Keratinocyte (primary cell): Measurements from ENCODE around the gene SLC25A14. TPM values are rescaled to one million over a fixed set of nuclear protein-coding genes. Genes with fewer than 3 reads are reported as not detected.

Experiments used
- DNase-seq: peaks from one replicate; pipeline ENCODE4 v3.0.0-alpha.2; 2011; ENCODE audit warnings: low read depth, missing footprints, low spot score
- FAIRE-seq: peaks from 2 replicates; lab custom pipeline; 2011; peaks lifted over from hg19 to GRCh38; lab: Jason Lieb, UNC
- H2AFZ ChIP-seq: 2 replicates; pipeline ENCODE4 v1.6.0; 2012; ENCODE audit warnings: low read length, control low read depth, inconsistent platforms; ENCODE audit not compliant: control insufficient read depth
- H3K27ac ChIP-seq: 2 replicates; pipeline ENCODE4 v1.5.1; 2011; ENCODE audit warnings: low read length; ENCODE audit not compliant: control insufficient read depth, insufficient read depth
- H3K27me3 ChIP-seq: 3 replicates; pipeline ENCODE4 v1.6.0; 2011; ENCODE audit warnings: low read length; ENCODE audit not compliant: control insufficient read depth, insufficient read depth; ENCODE audit errors: extremely low read depth
- H3K36me3 ChIP-seq, 2 experiments: 2 replicates in 1 of 2; 3 replicates in 1 of 2; pipeline ENCODE4 v1.5.1; 2011; ENCODE audit warnings: low read length in 2 of 2, mild to moderate bottlenecking in 1 of 2; ENCODE audit not compliant: control insufficient read depth in 2 of 2, insufficient read depth in 2 of 2; ENCODE audit errors: extremely low read depth in 1 of 2
- H3K4me1 ChIP-seq: 3 replicates; pipeline ENCODE4 v1.5.1; 2011; ENCODE audit warnings: low read length; ENCODE audit not compliant: control insufficient read depth, insufficient read depth; ENCODE audit errors: extremely low read depth
- H3K4me2 ChIP-seq: 3 replicates; pipeline ENCODE4 v1.6.0; 2011; ENCODE audit warnings: low read depth, low read length; ENCODE audit not compliant: control insufficient read depth, insufficient read depth; ENCODE audit errors: extremely low read depth
- H3K4me3 ChIP-seq, 3 experiments: fragments of 200-600 bp in 1 of 3; sonication (generic) in 1 of 3; 2 replicates in 2 of 3; 3 replicates in 1 of 3; pipeline ENCODE4 v1.5.1; 2011 to 2016; ENCODE audit warnings: low read length in 3 of 3, mild to moderate bottlenecking in 3 of 3, control low read depth in 2 of 3, inconsistent platforms in 1 of 3, low read depth in 1 of 3, mixed read lengths in 1 of 3, mixed run types in 1 of 3, moderate library complexity in 1 of 3; ENCODE audit not compliant: control insufficient read depth in 2 of 3, insufficient read depth in 2 of 3; ENCODE audit errors: extremely low read depth in 1 of 3
- H3K79me2 ChIP-seq: 2 replicates; pipeline ENCODE4 v1.6.0; 2012; ENCODE audit warnings: low read length; ENCODE audit not compliant: control insufficient read depth, insufficient read depth
- H3K9ac ChIP-seq: 3 replicates; pipeline ENCODE4 v1.6.0; 2011; ENCODE audit warnings: low read length; ENCODE audit not compliant: control insufficient read depth, insufficient read depth; ENCODE audit errors: extremely low read depth
- H3K9me1 ChIP-seq: 3 replicates; pipeline ENCODE4 v1.6.0; 2011; ENCODE audit warnings: low read length; ENCODE audit not compliant: control insufficient read depth, insufficient read depth; ENCODE audit errors: extremely low read depth
- H3K9me3 ChIP-seq: 2 replicates; pipeline ENCODE4 v1.5.1; 2012; ENCODE audit warnings: low read depth, low read length; ENCODE audit not compliant: control insufficient read depth
- H4K20me1 ChIP-seq: 3 replicates; pipeline ENCODE4 v1.6.0; 2011; ENCODE audit warnings: low read length; ENCODE audit not compliant: control insufficient read depth, insufficient read depth; ENCODE audit errors: extremely low read depth
- EZH2 ChIP-seq: IDR thresholded peaks from one replicate; pipeline ENCODE4 v1.6.1; 2012; ENCODE audit warnings: inconsistent platforms, mild to moderate bottlenecking, low read length, moderate library complexity
- dilution Hi-C: fragments of 300-500 bp; cut with MboI; formaldehyde crosslinking; loops from one replicate; pipeline ENCODE4 v1.7.0; 2020; ENCODE audit warnings: low sequenced_read_pairs; ENCODE audit not compliant: extremely low pct_ligation_motif_present
- polyA plus RNA-seq, 5 experiments: library from polyadenylated mRNA; depleted of rRNA in 3 of 5; stranded (reverse) in 3 of 5; stranded (forward) in 1 of 5; unstranded in 1 of 5; fragments of >200 nt; gene quantifications; 1 replicate in 1 of 5; 2 replicates in 3 of 5; 3 replicates in 1 of 5; pipeline versions ENCODE4 v1.2.1 to v1.2.3, GENCODE V29; 2011 to 2012; ENCODE audit warnings: missing spikeins in 2 of 5, low read depth in 1 of 5, low replicate concordance in 1 of 5
- small RNA-seq, 3 experiments: library from RNA; depleted of rRNA; stranded (forward); fragments of <200 nt; gene quantifications; one replicate each; pipeline ENCODE3, GENCODE V24; 2012; ENCODE audit warnings: low read depth in 3 of 3, low replicate concordance in 1 of 3; ENCODE audit not compliant: insufficient read length in 3 of 3
- TF ChIP-seq, protein P1 (sequence below), 3 experiments: IDR thresholded peaks in 1 of 3; conservative IDR thresholded peaks in 1 of 3; optimal IDR thresholded peaks in 1 of 3; 2 replicates in 2 of 3; 3 replicates in 1 of 3; pipeline versions ENCODE3 to v1.5.1; 2011; ENCODE audit warnings: low read length in 3 of 3, mild to moderate bottlenecking in 3 of 3, moderate library complexity in 2 of 3, control low read depth in 1 of 3, inconsistent platforms in 1 of 3; ENCODE audit not compliant: insufficient read depth in 2 of 3; ENCODE audit errors: extremely low read depth in 1 of 3

Gene SLC25A14
- polyA plus RNA-seq, 1 donor (not counting 4 experiments of a cell fraction or from before 2014, with no cell fraction given), result 19.4 TPM

DNA sequence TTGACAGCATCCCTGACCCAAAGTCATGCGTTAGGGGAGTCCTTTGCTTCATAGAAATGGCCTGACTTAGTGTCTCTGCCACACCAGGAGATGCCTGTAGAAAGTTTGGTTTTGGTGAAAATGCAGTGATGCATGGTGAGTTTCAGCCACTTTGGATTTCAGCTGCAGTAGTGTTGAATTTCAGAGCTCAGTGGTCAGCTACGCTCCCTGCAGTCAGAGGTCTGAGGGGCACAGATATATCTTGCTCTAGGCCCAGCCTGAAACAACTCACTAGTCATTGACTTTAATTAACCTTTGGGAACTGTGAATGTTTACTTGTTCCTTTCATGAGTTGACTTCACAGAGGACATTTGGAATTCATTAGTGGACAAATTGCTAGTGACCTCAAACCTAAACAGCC lies 79.5 kb downstream of the SLC25A14 start:
- no peak overlapping the region for H2AFZ ChIP-seq
- no peaks in the 10 kb centered on the region for H3K9me1 ChIP-seq
- H3K27ac ChIP-seq, result no peak overlapping the region
- no peaks in the 10 kb centered on the region for H3K4me1 ChIP-seq
- H3K36me3 ChIP-seq, result no peaks in the 10 kb centered on the region
- dilution Hi-C loops, result no loop called here
- no peak overlapping the region for H3K4me2 ChIP-seq
- TF ChIP-seq EZH2, result no peak
- TF ChIP-seq, protein P1, sequence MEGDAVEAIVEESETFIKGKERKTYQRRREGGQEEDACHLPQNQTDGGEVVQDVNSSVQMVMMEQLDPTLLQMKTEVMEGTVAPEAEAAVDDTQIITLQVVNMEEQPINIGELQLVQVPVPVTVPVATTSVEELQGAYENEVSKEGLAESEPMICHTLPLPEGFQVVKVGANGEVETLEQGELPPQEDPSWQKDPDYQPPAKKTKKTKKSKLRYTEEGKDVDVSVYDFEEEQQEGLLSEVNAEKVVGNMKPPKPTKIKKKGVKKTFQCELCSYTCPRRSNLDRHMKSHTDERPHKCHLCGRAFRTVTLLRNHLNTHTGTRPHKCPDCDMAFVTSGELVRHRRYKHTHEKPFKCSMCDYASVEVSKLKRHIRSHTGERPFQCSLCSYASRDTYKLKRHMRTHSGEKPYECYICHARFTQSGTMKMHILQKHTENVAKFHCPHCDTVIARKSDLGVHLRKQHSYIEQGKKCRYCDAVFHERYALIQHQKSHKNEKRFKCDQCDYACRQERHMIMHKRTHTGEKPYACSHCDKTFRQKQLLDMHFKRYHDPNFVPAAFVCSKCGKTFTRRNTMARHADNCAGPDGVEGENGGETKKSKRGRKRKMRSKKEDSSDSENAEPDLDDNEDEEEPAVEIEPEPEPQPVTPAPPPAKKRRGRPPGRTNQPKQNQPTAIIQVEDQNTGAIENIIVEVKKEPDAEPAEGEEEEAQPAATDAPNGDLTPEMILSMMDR (optimal IDR thresholded peaks at IDR 0.05 in 1 of 3, IDR thresholded peaks at IDR 0.05 in 1 of 3, conservative IDR thresholded peaks at IDR 0.05 in 1 of 3; ENCODE audit: extremely low read depth in 1 of 3, insufficient read depth in 2 of 3, low read length in 3 of 3), result no peak
- no peak for FAIRE-seq
- H3K9ac ChIP-seq, result no peak overlapping the region
- no peak for DNase-seq
- no peaks in the 10 kb centered on the region for H4K20me1 ChIP-seq
- H3K4me3 ChIP-seq, result no peak overlapping the region
- no peaks in the 10 kb centered on the region for H3K27me3 ChIP-seq
- no peaks in the 10 kb centered on the region for H3K9me3 ChIP-seq
- H3K79me2 ChIP-seq, result no peaks in the 10 kb centered on the region

Small RNAs within 50 kb of the gene (small RNA-seq; reads per million reads assigned to genes)
- 0 reads per million in 3 experiments for gene AL035423.1
- gene RNU6-1130P, result 0 to 0.07 (median 0) reads per million in 3 experiments

Other genes starting within 250 kb of the SLC25A14 start
- 13.7 to 25.6 TPM (median 17.6 TPM) in 3 replicates for gene ELF4, start 229.4 kb upstream of the SLC25A14 start, polyA plus RNA-seq
- 36.1 to 52.5 TPM (median 47.8 TPM) in 3 replicates for gene AIFM1, start 174.1 kb upstream of the SLC25A14 start, polyA plus RNA-seq
- 0.09 TPM in 1 of 3 replicates, not detected in the others for gene RAB33A, start 168.0 kb upstream of the SLC25A14 start, polyA plus RNA-seq
- gene ZNF280C, start 71.0 kb upstream of the SLC25A14 start, polyA plus RNA-seq, result 3.2 to 4.7 TPM (median 3.9 TPM) in 3 replicates
- gene GPR119, start 45.8 kb downstream of the SLC25A14 start, polyA plus RNA-seq, result not detected in 3 replicates
- 15.7 to 22.3 TPM (median 18.1 TPM) in 3 replicates for gene RBMX2, start 62.1 kb downstream of the SLC25A14 start, polyA plus RNA-seq